GM18858 (cell line): ENCODE data around the gene CIZ1.
"Not testable (repeated sequence)": the region's sequence is repeated elsewhere in the genome, so short reads cannot be mapped to it uniquely, and the experiment has no call there.

Experiments used
- ATAC-seq: cut with Tn5 transposase; IDR thresholded peaks from one replicate; pipeline ENCODE4 v1.9.1; 2021; ENCODE audit not compliant: unreplicated experiment

The CIZ1 gene

DNA sequence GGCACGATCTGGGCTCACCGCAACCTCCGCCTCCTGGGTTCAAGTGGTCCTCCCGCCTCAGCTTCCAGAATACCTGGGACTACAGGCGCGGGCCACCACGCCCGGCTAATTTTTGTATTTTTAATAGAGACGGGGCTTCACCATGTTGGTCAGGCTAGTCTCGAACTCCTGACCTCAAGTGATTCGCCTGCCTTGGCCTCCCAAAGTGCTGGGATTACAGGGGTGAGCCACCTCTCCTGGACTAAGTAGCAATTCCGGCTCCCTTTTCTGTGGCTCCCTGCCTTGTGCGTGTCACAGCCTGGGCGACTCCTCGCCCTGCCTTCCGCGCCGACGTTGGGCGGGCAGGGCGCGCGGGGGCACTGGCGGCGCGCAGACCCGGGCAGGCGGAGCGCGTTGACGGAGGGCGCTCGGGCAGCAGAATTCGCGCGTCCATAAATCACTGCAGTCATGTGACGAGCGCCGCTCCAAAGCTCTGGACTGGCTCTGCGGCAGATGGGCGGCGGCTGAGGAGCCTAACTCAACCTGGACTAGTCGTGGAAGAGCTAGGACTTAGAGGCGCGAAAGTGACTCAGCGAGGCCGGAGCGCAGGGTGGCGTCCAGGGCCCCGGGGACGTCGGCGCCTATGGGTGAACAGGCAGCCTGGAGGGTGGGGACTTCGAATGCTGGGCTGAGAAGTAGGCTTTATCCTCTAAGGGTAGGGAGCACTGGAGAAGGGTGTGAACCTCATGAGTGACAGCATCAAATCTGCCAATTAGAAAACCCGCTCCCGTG lies 1.4 kb upstream of the CIZ1 start:
- ATAC-seq, result no peak

DNA sequence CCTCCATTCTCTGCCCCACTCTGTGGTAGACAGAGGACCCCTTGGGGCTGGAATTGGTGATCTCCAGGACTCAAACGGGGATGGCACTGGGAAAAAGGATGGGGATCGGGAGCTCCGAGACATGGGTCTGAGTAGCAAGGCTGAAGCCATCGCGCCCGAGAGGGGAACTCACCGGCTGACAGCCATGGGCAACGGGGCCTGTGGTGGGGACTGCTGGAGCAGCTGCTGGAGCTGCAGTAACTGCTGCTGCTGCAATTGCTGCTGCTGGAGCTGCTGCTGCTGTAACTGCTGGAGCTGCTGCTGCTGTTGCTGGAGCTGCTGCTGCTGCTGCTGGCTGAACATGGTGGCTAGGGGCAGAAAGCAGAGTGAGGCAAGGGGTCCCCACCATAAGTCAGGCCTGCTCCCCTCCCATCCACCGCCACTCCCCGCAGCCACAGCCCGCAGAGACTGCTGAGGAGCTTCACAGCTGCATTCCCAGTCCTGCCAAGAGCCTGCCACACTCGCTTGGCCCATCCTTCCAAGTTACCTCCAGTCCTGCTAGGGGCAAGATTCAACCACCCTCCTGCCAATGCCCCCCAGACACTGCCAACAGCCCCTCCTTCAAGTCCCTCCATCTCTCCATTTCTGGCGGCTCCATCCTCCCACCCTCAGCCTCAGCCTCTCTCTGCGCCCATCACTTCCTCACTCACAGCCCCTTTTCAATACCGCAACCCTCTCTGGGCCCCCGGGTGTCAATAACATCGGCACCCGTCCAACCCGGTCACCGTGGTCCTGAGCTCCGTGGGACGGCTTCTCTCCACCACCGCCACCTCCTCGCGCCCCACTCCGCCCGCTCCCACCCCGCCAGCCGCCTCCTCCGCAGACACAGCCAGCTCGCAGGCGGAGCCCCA lies 611 bp downstream of the CIZ1 start:
- no peak for ATAC-seq

DNA sequence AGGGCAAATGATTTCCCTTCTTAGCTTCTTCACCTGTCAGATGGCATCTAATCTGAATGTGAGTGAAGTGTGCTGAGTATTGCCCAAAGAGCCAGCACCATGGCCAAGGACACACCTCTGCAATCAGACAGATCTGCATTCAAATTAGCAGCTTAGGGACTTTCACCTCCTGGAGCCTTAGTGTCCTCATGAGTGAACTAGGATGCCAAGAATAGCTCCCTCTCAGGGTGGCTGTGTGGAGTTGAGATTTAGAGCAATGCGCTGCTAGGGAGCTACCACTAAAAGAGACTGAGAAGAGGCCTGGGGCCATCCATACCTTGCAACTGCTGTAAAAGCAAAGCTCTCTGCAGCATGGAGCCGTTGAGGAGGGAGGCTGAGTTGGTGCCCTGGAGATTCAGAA lies 1.4 kb downstream of the CIZ1 start:
- no peak for ATAC-seq

DNA sequence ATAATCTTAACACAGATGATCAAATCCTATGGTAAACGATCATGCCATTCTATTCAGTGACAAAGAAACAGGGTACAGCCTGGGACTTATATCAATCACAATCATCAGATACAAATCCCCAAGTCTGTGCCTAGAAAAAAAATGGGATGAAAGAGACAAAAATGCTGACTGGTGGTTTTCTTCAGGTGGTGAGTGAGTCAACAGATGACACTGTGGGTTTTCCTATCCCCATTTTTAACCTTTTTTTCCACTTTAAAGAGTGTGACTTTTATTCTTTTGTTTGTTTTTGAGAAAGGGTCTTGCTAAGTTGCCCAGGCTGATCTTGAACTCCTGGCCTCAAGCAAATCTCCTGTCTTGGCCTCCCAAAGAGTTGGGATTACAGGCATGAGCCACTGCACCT lies 3.2 kb downstream of the CIZ1 start:
- ATAC-seq, result no peak

DNA sequence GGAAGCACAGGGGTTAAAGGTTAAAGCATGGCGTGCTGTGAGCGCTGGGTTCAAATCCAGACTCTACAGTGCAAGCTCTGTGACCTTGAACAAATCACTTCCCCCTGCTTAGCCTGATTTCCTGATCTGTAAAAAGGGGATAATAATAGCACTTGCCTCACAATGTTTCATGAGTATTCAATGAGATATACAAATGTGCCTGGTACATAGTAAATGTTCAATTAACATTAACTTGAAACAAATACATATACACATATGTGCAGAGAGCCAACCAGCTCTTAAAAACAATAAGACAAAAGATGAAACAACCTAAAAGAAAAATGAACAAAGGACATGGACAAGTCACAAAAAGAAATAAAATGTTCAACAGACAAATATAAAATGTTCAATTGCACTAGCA lies 4.0 kb downstream of the CIZ1 start:
- no peak for ATAC-seq

DNA sequence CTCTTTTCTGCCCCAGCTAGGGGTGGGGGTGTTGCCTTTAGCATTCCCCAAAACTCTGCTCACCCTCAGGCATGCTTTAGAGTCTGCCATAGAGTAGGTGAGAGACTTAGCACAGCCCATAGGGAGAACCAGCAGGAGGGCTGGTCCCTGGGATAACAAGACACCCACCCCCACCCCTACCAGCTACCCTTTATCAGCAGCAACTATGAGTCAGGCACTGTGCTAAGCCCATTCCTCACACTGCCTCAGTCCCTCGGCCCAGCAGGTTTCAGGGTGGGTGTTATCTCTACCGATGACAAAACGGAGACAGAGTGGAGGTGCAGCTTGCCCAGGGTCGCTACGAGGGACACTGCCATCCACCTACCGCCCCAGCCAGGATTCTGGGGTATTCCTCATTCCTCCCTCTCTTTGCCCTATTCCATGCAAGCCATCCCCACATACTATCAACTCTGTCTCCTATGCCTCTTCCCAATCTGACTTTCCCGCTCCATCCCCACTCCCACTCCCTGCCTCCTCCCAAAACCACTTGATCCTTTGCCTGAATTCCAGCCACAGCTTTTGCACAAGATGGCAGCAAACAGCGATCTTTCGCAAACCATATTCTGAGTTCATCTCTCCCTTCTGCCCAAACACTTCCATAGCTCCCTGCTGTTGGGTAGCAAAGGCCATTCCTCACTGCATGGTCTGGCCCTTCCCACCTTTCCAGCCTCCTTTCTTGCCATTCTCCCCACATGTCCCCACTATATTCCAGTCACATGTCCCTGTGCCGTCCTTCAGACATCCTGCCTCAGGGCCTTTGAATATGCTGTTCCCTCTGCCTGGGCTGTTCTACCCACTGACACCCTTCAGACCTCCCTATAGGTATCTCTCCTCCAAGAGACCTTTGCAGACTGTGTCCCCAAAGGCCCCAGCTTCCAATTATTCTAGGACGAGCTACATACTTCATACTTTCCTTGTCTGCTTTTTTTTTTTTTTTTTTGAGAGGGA lies 5.1 kb downstream of the CIZ1 start:
- no peak for ATAC-seq

DNA sequence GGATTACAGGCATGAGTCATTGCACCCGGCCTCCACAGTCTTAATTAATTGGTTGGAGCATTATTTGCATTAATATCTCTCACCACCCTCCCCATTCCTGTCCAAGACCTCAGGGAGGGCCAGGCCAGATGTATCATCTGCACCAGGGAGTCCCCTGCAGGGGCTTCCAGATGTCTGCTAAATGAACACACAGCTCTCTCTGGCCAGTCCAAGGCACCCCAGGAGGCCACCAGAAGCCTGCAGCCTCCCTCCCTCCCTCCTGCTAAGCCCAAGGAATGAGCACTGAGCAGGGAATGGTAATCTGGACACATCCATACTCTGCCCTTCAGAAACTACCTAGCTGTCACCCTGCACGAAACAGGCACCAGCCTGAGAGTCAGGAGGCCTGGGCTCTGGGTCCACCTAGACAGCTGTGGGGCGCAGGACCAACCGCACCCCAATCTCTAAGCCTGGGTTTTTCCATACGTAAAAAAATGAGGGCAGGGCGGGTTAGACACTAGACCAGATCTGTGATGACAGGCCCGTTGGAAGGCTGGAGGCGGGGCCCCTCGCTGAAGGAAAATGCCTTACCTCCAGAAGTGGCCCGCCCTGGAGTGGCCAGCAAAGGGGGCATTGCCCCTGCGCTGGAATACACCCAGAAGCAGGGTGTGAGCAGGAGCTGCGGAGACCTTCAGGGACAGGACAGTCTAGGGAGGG lies 8.3 kb downstream of the CIZ1 start:
- ATAC-seq, result no peak

DNA sequence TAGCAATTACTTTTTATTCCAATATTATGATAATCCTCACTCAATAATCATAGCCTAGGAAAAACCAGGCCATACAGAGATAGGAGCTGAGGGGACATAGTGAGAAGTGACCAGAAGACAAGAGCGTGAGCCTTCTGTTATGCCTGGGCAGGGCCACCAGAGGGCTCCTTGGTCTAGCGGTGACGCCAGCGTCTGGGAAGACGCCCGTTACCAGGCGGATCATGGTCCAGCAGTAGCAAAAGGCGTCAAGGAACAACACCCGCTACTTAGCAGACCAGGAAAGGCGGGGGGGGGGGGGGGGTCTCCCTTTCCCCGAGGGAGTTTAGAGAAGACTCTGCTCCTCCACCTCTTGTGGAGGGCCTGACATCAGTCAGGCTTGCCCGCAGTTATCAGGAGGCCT lies 9.9 kb downstream of the CIZ1 start:
- ATAC-seq, result not testable (repeated sequence)

DNA sequence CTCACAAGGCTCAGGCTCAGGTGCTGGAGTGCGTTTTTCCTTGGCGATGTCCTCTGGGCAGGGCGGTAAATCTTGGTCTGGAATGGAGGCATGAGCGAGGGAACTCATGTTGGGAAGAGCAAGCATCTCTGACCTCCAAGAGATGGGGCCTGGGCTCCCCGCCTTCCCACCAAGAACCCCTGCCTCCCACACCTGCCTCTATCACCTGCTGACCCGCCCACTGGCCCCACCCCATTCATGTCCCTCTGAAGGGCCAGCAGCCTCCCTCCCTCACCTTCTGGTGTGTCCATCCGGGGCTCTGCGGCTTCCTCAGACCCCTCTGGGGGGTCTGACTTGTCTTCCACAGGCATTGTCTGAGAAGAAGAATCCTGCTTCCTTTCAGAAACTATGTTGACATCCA lies 10.9 kb downstream of the CIZ1 start:
- no peak for ATAC-seq

DNA sequence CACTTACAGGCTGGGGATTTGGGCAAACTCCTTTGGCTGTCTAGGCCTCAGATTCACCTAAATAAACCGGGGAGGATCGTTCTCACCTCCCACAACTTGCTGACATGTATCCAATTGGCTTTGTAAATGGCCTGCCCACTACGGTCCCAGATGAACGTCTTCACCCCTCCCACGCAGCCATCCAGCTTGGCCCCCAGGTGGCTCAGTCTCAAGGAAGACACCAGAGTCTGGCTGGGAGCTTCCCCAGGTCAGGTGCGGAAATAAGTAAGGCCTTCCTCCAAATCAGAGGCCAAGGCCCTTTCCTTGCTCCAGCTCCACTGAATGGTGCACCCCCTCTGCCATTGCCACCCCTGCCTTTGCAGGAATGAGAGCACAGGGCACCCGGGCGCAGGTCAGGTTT lies 11.4 kb downstream of the CIZ1 start:
- ATAC-seq, result no peak

DNA sequence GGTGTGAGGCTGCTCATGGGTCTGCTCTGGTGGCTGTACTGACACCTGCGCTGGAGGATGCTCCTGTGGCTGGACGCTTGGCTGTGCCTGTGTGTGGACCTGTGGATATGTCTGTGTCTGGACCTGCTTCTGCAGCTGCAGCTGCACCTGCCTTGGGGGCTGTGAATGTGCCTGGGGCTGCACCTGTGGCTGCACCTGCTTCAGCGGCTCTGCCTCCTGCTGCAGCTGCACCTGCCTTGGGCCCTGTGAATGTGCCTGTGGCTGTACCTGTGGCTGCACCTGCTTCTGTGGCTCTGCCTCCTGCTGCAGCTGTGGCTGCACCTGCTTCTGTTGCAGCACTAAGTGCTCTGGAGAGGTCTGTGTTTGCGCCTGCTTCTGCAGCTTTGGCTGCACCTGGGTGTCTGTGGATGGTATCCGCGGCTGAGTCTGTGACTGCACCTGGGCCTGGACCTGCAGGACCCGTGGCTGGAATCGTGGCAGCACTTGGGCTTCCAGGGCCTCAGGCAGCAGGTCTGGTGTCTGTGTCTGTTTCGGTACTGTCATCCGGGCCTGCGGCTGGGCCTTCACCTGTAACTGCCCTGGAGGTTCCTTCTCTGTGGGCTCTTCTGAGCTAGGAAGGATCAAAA lies 12.5 kb downstream of the CIZ1 start:
- no peak for ATAC-seq

DNA sequence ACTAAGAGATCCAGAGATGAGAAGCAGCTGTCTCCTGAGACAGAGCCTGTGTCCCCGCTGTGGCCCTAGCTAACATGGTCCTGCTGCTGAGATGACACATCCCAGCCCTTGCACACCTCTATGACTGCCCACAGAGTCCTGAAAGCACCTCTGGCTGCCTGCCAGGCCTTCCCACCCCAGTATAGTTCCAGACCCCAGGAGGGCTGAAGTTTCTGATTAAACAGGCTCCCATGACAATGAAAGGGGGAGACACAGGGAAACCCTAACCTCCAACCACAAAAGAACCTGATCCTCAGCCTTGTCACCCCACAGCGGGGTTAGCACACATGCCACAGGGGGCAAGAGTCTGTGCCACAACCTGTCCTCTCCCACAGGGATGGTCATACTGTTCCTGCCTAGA lies 15.6 kb downstream of the CIZ1 start:
- no peak for ATAC-seq

DNA sequence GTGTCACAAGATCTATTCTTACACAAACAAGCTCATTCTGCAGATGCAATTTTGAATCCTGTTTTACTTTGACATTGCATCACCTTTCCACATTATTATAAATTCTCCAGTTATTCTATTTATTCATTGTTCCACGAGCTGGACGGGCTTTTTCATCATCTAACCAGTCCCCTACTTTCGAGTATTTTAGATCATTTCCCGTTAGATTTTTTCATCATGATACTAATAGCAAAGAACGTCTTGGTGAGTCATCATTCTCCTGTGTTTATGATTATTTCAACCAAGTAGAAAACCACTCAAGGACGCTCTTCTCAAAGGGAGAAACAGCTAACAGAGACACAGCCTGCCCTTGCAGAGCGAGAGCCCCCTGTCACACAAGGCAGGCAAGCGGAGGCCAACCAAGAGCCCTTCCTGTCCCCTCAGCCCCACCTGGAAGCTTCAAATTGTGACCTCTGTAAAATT lies 16.2 kb downstream of the CIZ1 start:
- no peak for ATAC-seq

DNA sequence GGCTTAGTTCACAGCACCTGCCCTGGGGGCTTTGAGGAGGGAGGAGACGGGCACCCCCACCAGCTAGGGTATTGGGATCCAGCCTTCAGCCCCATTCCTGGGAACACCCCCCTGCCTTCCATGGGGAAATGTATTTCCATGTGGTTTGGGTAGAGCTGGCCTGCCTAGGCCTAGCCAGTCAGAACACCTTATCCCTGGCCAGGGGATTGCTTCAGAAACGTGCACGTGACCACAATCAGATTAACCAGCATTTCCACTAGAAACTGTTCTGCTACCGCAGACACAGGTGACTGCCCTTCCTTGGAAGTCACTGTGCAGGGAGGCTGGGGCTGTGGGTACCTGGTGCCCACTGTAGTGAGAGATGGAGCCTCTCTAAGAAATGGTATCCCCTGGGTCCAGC lies 17.3 kb downstream of the CIZ1 start:
- no peak for ATAC-seq

DNA sequence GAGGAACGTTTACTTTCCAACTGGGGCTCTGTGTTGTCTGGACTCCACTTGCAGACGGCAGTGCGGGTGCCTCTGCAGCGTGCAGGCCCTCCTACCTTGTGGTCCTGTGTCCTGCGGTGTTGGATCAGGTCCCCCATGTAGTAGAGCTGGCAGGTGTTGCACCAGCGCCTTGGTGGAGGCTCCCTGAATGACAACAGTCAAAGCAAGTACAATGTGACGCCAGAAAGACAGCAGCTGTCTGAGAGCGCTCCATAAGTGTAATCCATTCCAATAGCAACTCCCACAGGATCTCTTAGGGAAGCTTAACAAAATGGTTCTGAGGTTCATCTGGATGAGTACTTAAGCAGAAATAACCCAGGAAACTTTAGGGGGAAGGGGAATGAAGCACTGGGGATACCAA lies 21.4 kb downstream of the CIZ1 start:
- ATAC-seq, result no peak

DNA sequence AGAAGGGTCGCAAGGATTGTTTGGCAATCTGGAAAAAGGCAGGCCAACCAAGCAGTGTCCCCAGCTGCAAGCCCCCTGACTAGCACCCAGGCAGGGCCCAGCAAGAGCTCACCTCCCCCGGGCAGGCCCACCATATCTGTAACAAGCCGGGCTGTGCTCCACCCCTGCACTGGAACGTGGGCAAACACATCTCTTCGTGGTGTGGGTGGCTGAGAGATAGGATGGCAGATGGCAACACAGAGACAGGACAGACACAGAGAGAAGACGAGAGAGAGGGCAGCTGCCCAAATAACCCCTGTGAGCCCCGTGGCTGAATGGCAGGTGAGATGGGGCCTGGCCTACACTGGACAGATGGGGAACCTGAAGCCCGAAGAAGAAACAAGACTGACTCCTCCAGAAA lies 21.9 kb downstream of the CIZ1 start:
- no peak for ATAC-seq

DNA sequence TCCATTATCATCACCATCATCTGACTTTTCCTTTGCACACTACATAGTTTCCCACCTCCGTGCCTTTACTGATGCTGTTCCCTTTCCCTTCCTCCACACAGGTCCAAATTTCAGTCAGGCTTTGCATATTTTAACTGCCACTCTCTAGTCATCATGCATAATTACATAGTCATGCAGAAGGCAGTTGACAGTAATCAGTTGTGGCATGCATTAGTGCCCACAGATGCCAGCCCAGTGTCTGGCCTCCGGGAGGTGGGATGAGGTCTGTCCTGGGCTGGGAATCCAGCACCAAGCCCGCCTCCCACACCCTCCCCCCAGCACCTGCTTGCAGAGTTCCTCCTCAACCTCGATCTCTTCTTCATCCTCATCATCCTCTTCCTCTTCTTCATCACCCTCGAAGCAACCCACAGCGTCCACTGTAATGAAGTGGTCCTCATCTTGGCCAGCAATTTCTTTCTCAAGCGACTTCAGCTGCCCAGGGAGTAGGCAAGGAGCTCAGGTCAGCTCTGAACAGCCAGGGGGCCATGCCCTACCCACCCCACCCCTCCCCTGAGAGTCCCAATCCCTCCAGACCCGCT lies 22.6 kb downstream of the CIZ1 start:
- no peak for ATAC-seq

DNA sequence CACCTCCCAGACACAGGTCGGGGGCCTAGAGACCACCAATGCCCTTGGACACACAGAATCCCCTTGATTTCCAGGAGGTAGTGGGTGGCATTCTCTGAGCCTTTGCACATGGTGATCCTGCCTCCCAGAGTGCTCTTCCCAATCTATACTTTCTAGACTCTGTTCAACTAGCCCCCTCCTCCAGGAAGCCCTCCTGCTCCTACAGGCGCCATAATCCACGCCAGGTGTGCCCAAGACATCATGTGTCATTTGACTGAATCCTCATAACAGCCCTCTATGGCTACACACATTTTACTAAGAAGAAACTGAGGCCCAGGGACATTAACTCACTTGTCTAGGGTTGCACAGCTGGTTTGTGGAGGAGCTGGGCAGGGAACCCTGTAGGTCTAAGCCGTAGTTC lies 24.2 kb downstream of the CIZ1 start:
- ATAC-seq, result no peak

DNA sequence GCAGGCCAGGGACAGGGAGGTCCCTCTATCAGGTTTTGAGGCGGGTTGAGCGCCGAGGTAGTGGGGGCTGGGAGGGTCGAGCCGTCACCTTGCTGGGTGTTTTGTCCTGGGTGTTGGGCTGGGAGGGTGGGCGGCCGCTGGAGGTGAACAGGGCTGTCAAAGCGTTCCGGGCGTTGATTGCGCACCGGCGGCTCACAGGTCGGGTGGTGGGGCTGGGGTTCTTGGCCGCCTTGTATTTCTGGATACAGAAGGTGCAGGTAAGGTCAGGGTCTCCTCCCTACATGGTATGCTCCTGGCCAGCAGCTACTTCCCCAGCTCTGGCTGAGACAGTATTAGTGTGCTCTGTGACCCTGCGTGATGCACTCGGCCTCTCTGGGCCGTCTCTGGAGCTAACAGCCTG lies 25.2 kb downstream of the CIZ1 start:
- ATAC-seq, result no peak
